ENCODE data around the gene CYP1A2.

Gene CYP1A2

GRCh38 chr15:74801311-74801997 lies 52.8 kb downstream of the CYP1A2 start:
- TF ChIP-seq EZH2 (IDR thresholded peaks at IDR 0.05; ENCODE audit: borderline replicate concordance, low read depth, low read length, severe bottlenecking) = no peak
- TF ChIP-seq, protein P1, sequence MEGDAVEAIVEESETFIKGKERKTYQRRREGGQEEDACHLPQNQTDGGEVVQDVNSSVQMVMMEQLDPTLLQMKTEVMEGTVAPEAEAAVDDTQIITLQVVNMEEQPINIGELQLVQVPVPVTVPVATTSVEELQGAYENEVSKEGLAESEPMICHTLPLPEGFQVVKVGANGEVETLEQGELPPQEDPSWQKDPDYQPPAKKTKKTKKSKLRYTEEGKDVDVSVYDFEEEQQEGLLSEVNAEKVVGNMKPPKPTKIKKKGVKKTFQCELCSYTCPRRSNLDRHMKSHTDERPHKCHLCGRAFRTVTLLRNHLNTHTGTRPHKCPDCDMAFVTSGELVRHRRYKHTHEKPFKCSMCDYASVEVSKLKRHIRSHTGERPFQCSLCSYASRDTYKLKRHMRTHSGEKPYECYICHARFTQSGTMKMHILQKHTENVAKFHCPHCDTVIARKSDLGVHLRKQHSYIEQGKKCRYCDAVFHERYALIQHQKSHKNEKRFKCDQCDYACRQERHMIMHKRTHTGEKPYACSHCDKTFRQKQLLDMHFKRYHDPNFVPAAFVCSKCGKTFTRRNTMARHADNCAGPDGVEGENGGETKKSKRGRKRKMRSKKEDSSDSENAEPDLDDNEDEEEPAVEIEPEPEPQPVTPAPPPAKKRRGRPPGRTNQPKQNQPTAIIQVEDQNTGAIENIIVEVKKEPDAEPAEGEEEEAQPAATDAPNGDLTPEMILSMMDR (IDR thresholded peaks at IDR 0.05; ENCODE audit: borderline replicate concordance, extremely low read depth, low read length, poor library complexity, severe bottlenecking) = no peak
- Histone ChIP-seq H3K9ac (ENCODE audit: low read depth, low read length) (no peak overlapping the region), H3K36me3 (ENCODE audit: insufficient read depth, low read length) (peaks cover 67% of the 10 kb centered on the region), H2AFZ (ENCODE audit: low read depth, low read length) (no peak overlapping the region), H3K27ac (ENCODE audit: low read length) (no peak overlapping the region), H3K4me1 (ENCODE audit: insufficient read depth, low read length) (no peaks in the 10 kb centered on the region), H3K79me2 (ENCODE audit: insufficient read depth, low read length) (peaks cover 14% of the 10 kb centered on the region), H3K9me3 (ENCODE audit: insufficient read depth, low read length, severe bottlenecking) (no peaks in the 10 kb centered on the region), H3K4me2 (ENCODE audit: insufficient read depth, low read length) (no peak overlapping the region), H3K27me3 (ENCODE audit: insufficient read depth, low read length, poor library complexity) (no peaks in the 10 kb centered on the region), H3K4me3 (ENCODE audit: low read depth in 1 of 2, low read length in 2 of 2) (no peak overlapping the region), H4K20me1 (ENCODE audit: insufficient read depth, low read length) (peaks cover 35% of the 10 kb centered on the region)
- ATAC-seq (ENCODE audit: insufficient read depth, low read depth) (no peak), DNase-seq (no peak)

GRCh38 chr15:74802290-74802689 lies 53.6 kb downstream of the CYP1A2 start:
- Histone ChIP-seq H3K4me1 (ENCODE audit: insufficient read depth, low read length) (no peaks in the 10 kb centered on the region), H3K4me2 (ENCODE audit: insufficient read depth, low read length) (no peak overlapping the region), H3K9ac (ENCODE audit: low read depth, low read length) (no peak overlapping the region), H3K27ac (ENCODE audit: low read length) (no peak overlapping the region), H3K9me3 (ENCODE audit: insufficient read depth, low read length, severe bottlenecking) (no peaks in the 10 kb centered on the region), H3K27me3 (ENCODE audit: insufficient read depth, low read length, poor library complexity) (no peaks in the 10 kb centered on the region), H2AFZ (ENCODE audit: low read depth, low read length) (no peak overlapping the region), H3K79me2 (ENCODE audit: insufficient read depth, low read length) (peaks cover 9% of the 10 kb centered on the region), H4K20me1 (ENCODE audit: insufficient read depth, low read length) (peaks cover 32% of the 10 kb centered on the region), H3K4me3 (ENCODE audit: low read depth in 1 of 2, low read length in 2 of 2) (no peak overlapping the region), H3K36me3 (ENCODE audit: insufficient read depth, low read length) (peaks cover 67% of the 10 kb centered on the region)
- DNase-seq = no peak
- ATAC-seq (ENCODE audit: insufficient read depth, low read depth) = no peak
- TF ChIP-seq, protein P1 (IDR thresholded peaks at IDR 0.05; ENCODE audit: borderline replicate concordance, extremely low read depth, low read length, poor library complexity, severe bottlenecking) = no peak
- no peak for TF ChIP-seq EZH2 (IDR thresholded peaks at IDR 0.05; ENCODE audit: borderline replicate concordance, low read depth, low read length, severe bottlenecking)

GRCh38 chr15:74802862-74803447 lies 54.3 kb downstream of the CYP1A2 start:
- peaks cover 27% of the 10 kb centered on the region for H4K20me1 ChIP-seq (ENCODE audit: insufficient read depth, low read length)
- H3K9ac ChIP-seq (ENCODE audit: low read depth, low read length) = no peak overlapping the region
- TF ChIP-seq, protein P1 (IDR thresholded peaks at IDR 0.05; ENCODE audit: borderline replicate concordance, extremely low read depth, low read length, poor library complexity, severe bottlenecking) = no peak
- TF ChIP-seq EZH2 (IDR thresholded peaks at IDR 0.05; ENCODE audit: borderline replicate concordance, low read depth, low read length, severe bottlenecking) = no peak
- DNase-seq (no peak), ATAC-seq (ENCODE audit: insufficient read depth, low read depth) (no peak)
- H3K36me3 ChIP-seq (ENCODE audit: insufficient read depth, low read length) = peaks cover 64% of the 10 kb centered on the region
- H3K27ac ChIP-seq (ENCODE audit: low read length) = no peak overlapping the region
- no peaks in the 10 kb centered on the region for H3K27me3 ChIP-seq (ENCODE audit: insufficient read depth, low read length, poor library complexity)
- H3K79me2 ChIP-seq (ENCODE audit: insufficient read depth, low read length) = peaks cover 4% of the 10 kb centered on the region
- H3K4me1 ChIP-seq (ENCODE audit: insufficient read depth, low read length) = no peaks in the 10 kb centered on the region
- H3K4me3 ChIP-seq (ENCODE audit: low read depth in 1 of 2, low read length in 2 of 2) = no peak overlapping the region
- H3K9me3 ChIP-seq (ENCODE audit: insufficient read depth, low read length, severe bottlenecking) = no peaks in the 10 kb centered on the region
- H2AFZ ChIP-seq (ENCODE audit: low read depth, low read length) = no peak overlapping the region
- H3K4me2 ChIP-seq (ENCODE audit: insufficient read depth, low read length) = no peak overlapping the region

Measured in DND-41 (cell line).